ENCODE results near the gene KRTAP2-4.

KRTAP2-4 gene

DNA sequence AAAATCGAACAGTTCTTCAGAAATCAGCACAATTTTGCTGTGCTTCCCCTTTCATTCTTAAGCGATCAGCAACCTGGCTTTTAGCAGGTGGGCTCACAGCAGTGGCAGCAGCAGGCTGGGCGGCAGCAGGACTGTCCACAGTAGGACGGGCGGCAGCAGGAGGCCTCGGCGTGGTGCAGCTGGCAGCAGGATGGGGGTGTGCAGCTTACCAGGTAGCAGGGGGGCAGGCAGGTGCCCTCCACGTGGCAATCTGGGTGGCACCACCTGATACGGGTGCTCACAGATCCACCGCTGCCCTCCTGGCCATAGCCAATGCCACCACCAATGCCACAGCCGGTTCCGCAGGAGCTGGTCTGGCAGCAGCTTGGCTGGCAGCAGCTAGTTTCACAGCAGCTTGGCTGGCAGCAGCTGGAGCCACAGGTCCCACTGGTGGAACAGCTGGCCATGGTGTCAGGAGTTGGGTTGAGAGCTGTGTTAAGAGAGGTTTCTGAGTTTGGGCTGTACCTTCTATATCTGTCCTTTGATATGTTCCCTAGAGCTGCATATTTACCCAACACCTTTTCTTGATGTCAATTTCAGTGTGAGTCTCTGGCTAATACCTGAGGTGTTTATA, 35.9 kb downstream of the KRTAP2-4 start, which contains the start of gene KRTAP1-4:
TSS of gene KRTAP1-4 (minus strand) at position 563 of the 613 bp plus-strand sequence. CDS start at position 446, 117 bp downstream.
- DNase-seq = no peak

DNA sequence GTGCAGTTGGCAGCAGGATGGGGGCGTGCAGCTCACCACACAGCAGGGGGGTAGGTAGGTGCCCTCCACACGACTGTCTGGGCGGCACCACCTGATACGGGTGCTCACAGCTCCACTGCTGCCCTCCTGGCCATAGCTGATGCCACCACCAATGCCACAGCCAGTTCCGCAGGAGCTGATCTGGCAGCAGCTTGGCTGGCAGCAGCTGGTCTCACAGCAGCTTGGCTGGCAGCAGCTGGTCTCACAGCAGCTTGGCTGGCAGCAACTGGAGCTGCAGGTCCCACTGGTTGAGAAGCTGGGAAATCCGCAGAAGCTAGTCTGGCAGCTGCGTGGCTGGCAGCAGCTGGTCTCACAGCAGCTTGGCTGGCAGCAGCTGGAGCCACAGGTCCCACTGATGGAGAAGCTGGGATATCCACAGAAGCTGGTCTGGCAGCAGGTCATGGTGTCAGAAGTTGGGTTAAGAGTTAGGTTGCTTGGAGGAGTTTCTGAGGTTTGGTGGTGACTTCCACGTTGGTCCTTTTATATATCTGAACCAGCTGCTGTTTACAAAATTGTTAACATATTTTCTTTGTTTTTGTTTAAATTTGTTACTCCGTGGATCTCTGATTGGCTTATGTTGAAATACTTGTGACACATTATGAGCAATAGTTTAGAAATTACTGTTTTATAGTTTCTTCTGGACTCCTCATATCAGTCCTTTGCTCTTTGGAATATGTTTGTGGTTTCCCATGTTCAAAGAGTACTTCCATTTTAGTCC, 38.8 kb downstream of the KRTAP2-4 start, which contains the start of gene KRTAP1-5:
TSS of gene KRTAP1-5 (minus strand) at position 494 of the 757 bp plus-strand sequence. CDS start at position 441, 53 bp downstream.
- DNase-seq = no peak

DNA sequence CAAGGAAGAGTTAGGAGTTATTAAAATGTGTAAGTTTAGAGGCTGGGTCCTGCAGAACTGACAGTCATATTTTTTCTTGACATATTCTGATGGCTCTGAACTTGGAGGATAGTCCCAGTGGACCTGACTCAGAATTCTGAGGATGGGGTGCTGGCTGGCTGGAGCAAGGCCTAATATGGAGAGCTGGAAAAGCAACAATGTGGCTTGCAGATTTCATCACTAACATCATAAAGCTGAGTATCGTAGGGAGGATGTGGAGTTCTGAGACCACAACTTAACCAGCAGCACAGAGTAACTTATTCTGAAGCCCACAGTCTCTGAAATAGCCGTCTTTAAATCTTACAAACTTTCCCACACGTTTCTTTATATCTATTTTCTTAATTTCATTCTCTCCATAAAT, 41.0 kb downstream of the KRTAP2-4 start:
- DNase-seq = no peak

DNA sequence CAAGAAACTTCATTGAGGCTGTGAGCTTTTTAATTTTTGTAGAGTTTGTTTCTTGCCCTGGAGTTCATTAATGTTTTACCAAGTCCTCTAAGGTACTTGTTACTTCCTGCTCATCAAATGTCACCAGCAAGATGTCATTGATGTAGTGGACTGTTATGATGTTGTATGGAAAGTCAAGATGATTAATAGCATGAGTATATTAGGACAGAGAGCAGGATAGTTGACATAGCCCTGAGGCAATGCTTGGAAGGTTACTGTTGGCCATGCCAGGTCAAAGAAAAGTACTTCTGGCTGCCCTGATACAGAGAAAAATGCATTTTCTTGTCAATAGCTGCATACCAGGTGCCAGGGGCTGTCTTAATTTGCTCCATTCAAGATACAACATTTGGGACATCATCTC, 45.3 kb downstream of the KRTAP2-4 start:
- DNase-seq = peak; percentile 44

DNA sequence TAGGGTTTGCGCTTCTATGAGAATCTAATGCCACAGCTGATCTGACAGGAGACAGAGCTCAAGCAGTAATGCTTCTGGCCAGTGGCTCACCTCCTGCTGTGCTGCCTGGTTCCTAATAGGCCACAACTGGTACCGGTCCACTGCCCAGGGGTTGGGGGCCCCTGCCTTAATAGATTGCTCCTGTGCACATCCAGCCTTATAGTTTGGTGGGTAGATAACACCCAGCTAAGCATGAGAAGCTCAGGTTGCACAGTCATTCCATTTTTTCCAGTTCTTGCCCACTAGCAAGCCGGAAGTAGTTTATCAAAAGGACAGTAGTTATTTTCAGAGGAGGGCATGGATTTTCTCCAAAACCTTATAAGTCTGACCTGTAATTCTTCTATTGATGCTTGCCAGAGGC, 46.3 kb downstream of the KRTAP2-4 start:
- DNase-seq = no peak

DNA sequence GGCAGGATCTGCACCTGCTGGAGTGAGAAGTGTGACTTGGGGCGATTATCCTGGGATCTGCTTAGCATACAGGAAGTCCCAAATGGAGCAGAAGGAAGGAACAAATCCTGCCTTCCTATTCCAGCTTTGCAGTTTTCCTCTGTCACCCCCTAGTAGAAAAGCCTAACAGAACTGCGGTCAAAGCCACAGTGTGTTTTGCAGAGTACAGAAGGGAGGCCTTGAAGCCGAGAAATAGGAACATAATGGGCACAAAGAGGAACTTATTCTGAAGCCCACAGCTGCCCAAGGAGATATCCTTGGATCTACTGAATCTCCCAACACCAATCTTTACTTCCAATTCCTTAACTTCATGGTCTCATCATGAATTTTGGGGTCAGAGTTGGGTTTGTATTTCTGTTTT, 47.1 kb downstream of the KRTAP2-4 start:
- no peak for DNase-seq

DNA sequence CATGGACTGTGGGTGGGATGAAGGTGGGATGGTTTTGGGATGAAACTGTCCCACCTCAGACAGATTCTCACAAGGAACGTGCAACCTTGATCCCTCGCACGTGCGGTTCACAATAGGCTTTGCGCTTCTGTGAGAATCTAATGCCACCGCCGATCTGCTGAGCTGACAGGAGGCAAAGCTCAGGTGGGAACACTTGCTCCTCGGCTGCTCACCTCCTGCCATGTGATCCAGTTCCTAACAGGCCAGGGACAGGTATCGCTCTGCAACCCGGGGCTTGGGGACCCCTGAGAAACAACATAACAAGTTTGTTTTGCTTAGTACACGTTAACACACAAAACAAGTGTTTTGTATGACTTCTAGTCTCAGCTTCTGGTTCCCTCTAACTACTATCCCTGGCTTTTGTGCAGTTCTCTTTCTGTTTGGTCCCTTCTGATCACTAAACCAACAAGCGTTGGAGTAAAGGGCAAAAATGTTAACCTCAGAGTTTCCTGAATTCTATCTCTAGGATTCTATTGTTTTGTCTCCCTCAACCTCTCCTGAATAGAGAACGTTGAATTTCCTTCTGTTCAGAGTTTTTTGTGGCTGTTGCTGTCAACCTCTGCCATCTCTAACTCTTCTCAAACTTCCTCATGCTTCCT, 49.0 kb downstream of the KRTAP2-4 start:
- no peak for DNase-seq

DNA sequence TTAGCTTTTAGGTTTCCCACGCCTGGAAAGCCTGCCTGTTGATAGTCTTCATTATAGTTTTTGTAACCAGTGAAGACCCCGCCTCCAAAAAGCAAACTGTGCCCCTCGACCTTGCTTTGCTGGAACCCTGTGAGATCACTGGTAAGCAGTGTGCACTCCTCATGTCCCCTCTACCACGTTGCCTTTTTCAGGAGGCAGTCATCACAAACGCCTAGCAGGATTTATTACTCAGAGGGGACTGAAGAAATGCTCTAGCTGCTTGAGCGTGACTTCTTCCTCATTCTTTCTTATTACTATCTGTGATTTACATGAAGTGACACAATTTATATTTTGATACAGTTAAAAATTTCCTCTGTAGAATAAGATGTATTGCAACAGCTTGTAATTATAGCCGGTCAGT, 50.2 kb downstream of the KRTAP2-4 start:
- no peak for DNase-seq

Measured in NCI-H748 treated with DMSO at 0.1 percent for 48 hours (cell line).